LNCAP (cell line): ENCODE measurements around the gene SEMA6A.

Experiments used
- CTCF ChIP-seq: fragments of 450-650 bp; IDR thresholded peaks from 2 replicates; pipeline ENCODE4 v1.5.1; 2017; ENCODE audit warnings: mild to moderate bottlenecking

SEMA6A gene

GRCh38 chr5:116531117-116531516 is 43.5 kb downstream of the SEMA6A start:
- TF ChIP-seq CTCF: no peak

GRCh38 chr5:116530276-116530675 is 44.3 kb downstream of the SEMA6A start:
- TF ChIP-seq CTCF: no peak

- TF ChIP-seq CTCF: no peak
These were observed 45.0 kb downstream of the SEMA6A start for GRCh38 chr5:116529615-116530014.

GRCh38 chr5:116528519-116529234 is 45.9 kb downstream of the SEMA6A start:
- no peak for TF ChIP-seq CTCF

- TF ChIP-seq CTCF: no peak
These were observed 47.0 kb downstream of the SEMA6A start for GRCh38 chr5:116527582-116527981.

GRCh38 chr5:116525674-116526073 is 48.9 kb downstream of the SEMA6A start:
- TF ChIP-seq CTCF: no peak

- TF ChIP-seq CTCF: no peak
These were observed 49.7 kb downstream of the SEMA6A start for GRCh38 chr5:116524966-116525365.
